HG02938 (cell line): ENCODE measurements around the gene PHF11.
"Not testable (repeated sequence)": the region's sequence is repeated elsewhere in the genome, so short reads cannot be mapped to it uniquely, and the experiment has no call there.

Experiments
- ATAC-seq: cut with Tn5 transposase; IDR thresholded peaks from one replicate; pipeline ENCODE4 v1.9.1; 2021; ENCODE audit warnings: mild to moderate bottlenecking, moderate library complexity; ENCODE audit not compliant: unreplicated experiment

The PHF11 gene

GRCh38 chr13:49543656-49544055 is 47.9 kb downstream of the PHF11 start:
- ATAC-seq, result no peak

DNA sequence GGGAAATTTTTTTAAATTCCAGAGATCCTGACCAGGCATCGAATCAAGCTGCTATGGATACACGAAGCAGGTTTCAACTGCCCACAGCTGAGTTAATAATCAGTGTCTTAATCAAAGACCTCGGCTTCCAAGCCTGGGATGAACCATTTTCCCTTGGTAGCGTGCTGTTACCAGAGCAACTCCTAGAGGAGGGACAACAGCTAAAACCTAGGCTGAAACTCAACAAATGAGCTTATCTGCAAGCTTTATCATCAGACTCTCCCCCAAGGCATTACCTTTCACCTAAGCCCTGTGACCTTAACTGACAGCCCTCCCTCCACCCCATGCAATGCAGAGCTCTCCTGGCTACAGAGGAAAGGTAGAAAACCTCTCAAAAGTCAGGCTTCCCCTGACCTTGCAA is 49.9 kb downstream of the PHF11 start:
- ATAC-seq, result no peak

DNA sequence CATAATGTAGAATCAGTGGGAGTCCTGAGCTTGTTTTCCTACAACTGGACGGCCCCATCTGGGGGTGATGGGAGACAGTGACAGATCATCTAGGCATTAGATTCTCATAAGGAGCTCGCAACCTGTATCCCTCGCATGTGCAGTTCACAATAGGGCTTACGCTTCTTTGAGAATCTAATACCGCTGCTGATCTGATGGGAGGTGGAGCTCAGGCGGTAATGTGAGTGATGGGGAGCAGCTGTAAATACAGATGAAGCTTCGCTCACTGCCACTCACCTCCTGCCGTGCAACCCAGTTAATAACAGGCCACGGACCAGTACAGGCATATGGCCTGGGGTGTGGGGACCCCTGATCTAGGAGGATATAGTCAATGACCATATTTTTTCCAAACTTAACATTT is 50.8 kb downstream of the PHF11 start:
- ATAC-seq, result no peak

GRCh38 chr13:49549289-49549688 is 53.5 kb downstream of the PHF11 start:
- ATAC-seq, result no peak

DNA sequence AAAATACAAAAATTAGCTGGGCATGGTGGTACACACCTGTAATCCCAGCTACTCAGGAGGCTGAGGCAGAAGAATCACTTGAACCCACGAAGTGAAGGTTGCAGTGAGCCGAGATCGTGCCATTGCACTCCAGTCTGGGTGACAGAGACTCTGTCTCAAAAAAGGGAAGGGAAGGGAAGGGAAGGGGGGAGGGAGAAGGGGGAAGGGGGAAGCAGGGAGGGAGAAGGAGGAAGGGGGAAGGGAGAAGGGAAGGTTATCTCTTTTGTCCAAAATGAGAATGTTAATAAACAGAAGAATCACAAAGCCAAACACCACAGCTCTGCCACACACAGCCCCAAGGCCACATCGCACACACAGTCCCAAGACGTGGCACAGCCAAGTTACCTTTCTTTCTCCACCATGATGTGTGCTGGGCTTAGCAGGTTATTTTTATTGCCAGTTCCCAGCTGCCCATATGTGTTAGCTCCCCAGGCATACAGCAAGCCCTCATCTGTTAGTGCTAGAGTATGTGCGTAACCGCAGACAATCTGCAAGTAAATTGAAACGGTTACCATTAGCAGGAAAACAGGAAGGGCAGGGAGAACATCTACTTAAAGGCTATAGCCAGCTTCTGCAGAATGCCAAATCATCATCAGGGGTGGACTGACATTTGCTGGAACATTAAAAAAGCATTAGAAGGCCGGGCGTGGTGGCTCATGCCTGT is 55.3 kb downstream of the PHF11 start:
- no peak for ATAC-seq

DNA sequence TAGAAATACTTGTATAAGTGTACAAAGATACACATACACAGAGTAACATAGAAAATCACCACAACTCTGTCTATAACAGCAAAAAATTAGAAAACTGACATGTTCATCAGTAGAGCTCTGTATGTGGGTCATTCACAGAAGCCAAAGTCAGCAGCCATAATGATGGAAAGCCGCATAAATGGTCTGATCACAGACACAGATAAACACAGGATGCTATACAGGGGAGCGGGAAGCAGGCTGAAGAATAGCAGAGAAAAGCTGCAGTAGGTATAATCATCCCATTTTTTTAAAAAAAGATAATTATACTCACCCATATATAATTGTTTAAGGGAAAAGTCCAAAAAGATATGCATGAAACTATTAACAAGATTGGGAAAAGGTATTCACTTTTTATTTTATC is 58.1 kb downstream of the PHF11 start:
- ATAC-seq, result no peak

GRCh38 chr13:49554387-49554786 is 58.6 kb downstream of the PHF11 start:
- ATAC-seq, result no peak

GRCh38 chr13:49559006-49559405 is 63.3 kb downstream of the PHF11 start:
- ATAC-seq, result no peak

GRCh38 chr13:49560270-49561061 is 64.7 kb downstream of the PHF11 start:
- ATAC-seq, result peak; percentile 47

- ATAC-seq, result no peak
Measured at GRCh38 chr13:49561062-49561410, 65.3 kb downstream of the PHF11 start.

- ATAC-seq, result no peak
Measured at GRCh38 chr13:49563516-49563915, 67.8 kb downstream of the PHF11 start.

GRCh38 chr13:49565461-49565860 is 69.7 kb downstream of the PHF11 start:
- not testable (repeated sequence) for ATAC-seq

DNA sequence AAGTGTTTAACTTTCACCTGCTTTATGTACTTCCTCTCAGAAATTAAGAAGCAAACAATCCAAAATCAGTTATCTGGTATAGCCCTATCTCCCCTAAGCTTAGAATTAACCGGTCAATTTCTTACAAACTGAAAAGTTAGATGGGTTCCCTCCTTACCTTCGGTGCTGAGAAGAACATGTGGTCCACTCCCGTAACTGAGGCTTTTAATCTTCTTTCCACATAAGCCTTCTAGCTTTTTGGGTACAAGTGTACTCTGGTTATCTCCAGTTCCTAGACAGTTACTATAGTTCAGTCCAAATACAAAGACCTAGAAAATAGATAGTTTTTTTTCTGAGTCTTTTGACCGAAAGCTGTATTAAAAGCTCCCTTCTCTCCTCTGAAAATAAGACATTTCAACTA is 70.7 kb downstream of the PHF11 start:
- ATAC-seq, result no peak

GRCh38 chr13:49567491-49567890 is 71.7 kb downstream of the PHF11 start:
- ATAC-seq, result no peak

GRCh38 chr13:49569993-49570689 is 74.4 kb downstream of the PHF11 start:
- peak; percentile 51 for ATAC-seq

DNA sequence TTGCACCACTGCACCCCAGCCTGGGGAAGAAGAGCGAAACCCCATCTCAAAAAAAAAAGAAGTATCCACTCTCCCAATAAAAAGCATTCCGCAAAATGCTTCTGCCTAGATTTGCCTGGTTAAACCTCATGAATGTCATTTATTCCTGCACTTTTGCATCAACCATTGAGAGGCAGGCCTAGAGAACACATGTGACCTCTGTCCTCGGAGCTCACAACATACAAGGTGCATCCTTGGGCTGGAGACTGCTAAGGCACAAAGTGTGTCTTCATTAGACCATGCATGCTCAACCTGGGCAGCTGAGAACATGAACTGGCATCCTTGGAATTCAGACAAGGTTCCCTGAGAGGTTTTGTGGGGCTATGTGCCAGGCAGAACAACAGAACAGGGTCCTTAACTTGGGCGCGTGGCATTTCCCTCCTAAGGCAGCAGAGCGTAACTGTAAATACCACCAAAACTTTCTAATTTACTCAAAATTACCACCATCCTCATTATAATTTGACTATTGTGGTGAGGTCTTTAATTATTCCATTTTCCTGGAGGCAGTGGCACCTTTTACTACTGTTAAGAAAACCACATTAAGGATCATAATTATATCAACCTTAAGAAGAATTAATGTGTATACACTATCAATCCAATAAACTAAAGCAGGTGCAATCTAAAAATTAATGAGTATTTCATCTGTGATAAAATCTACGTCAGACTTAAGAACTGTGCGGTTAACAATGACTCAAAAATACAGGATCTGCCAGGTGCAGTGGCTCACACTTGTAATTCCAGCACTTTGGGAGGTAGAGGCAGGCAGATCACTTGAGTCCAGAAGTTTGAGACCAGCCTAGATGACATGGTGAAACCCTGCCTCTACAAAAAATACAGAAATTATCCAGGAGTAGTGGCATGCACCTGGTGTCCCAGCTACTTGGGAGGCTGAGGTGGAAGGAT is 75.8 kb downstream of the PHF11 start:
- ATAC-seq, result no peak
